Right lobe of liver (tissue), 4 donors: Measurements from ENCODE around the gene FREM3.

Experiments
- POLR2A ChIP-seq: fragments of 450-650 bp; IDR thresholded peaks from one replicate; pipeline ENCODE4 v1.6.1; 2017; ENCODE audit warnings: antibody characterized with exemption, mild to moderate bottlenecking
- TF ChIP-seq, protein P1 (sequence below), 4 donors: fragments of 200-600 bp in 3 of 4; fragments of 450-650 bp in 1 of 4; IDR thresholded peaks; one replicate each; pipeline versions ENCODE4 v1.5.1 to v1.8.0; 2016 to 2022; ENCODE audit warnings: antibody characterized with exemption in 4 of 4, mild to moderate bottlenecking in 2 of 4
- donor health status: DM: no; HTN: no; CAD: no.
- donor health status: DM: no; HTN: no; CAD: no.
- donor health status: DM: no; HTN: yes; CAD: no.

DNA sequence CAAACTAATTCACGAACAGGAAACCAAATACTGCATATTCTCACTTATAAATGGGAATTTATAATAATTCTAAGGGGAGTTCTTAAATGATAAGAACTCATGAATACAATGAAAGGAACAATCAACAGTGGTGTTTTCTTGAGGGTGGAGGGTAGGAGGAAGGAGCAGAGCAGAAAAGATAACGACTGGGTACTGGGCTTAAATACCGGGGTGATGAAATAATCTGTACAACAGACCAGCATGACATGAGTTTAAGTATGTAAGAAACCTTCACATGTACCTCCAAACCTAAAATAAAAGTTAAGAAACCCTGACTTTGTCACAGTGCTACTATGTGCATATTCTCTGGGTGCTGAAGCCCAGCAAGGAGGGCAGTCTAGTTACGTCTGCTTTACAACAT is 6.6 kb downstream of the FREM3 start:
- TF ChIP-seq, protein P1, sequence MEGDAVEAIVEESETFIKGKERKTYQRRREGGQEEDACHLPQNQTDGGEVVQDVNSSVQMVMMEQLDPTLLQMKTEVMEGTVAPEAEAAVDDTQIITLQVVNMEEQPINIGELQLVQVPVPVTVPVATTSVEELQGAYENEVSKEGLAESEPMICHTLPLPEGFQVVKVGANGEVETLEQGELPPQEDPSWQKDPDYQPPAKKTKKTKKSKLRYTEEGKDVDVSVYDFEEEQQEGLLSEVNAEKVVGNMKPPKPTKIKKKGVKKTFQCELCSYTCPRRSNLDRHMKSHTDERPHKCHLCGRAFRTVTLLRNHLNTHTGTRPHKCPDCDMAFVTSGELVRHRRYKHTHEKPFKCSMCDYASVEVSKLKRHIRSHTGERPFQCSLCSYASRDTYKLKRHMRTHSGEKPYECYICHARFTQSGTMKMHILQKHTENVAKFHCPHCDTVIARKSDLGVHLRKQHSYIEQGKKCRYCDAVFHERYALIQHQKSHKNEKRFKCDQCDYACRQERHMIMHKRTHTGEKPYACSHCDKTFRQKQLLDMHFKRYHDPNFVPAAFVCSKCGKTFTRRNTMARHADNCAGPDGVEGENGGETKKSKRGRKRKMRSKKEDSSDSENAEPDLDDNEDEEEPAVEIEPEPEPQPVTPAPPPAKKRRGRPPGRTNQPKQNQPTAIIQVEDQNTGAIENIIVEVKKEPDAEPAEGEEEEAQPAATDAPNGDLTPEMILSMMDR (IDR thresholded peaks at IDR 0.05): no peak
- no peak for TF ChIP-seq POLR2A
